Muscle of arm (tissue), 12 donors: ENCODE results near the gene CABLES1. TPM values are rescaled to one million over a fixed set of nuclear protein-coding genes. Genes with fewer than 3 reads are reported as not detected.
A peak's percentile ranks its signal among the peaks of the same experiment; 100 is the strongest.

Experiments
- DNase-seq: peaks from one replicate; pipeline ENCODE4 v3.0.0-alpha.2; 2013
- polyA plus RNA-seq, 12 donors: library from polyadenylated mRNA; unstranded; fragments of 120-200 nt; gene quantifications; one replicate each; pipeline ENCODE4 v1.2.1, GENCODE V29; 2013; ENCODE audit not compliant: insufficient read length in 12 of 12

Gene CABLES1
- polyA plus RNA-seq, 12 donors: 5.1 to 14.9 (median 8.1) TPM; not detected in 1

GRCh38 chr18:23211146-23211545 is 75.9 kb downstream of the CABLES1 start:
- no peak for DNase-seq

GRCh38 chr18:23212161-23212560 is 76.9 kb downstream of the CABLES1 start:
- no peak for DNase-seq

DNA sequence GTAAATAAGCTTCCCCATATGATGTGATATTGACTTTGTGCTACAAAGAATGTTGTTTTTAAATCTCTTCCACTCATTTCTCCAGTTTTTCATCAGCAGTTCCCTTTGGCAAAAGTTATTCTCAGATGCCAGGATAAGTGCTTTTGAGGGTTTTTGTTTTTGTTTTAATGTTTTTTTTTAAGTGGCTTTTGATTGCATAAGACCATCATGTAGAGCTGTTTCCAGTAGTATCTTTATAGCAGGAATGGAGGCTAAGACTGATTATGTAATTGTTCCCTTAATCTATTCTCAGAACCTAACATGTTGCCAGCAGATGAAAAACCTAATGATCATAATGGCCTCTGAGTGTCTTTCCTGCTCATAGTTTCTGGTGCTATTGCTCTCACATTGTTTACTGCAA is 77.9 kb downstream of the CABLES1 start:
- no peak for DNase-seq

GRCh38 chr18:23217781-23218180 is 82.5 kb downstream of the CABLES1 start:
- DNase-seq: no peak

- DNase-seq: no peak
Observed at GRCh38 chr18:23220355-23220754, 85.1 kb downstream of the CABLES1 start.

- no peak for DNase-seq
Observed at GRCh38 chr18:23223641-23224040, 88.4 kb downstream of the CABLES1 start.

GRCh38 chr18:23225503-23225902 is 90.2 kb downstream of the CABLES1 start:
- no peak for DNase-seq

- no peak for DNase-seq
Observed at GRCh38 chr18:23226391-23226790, 91.1 kb downstream of the CABLES1 start.

DNA sequence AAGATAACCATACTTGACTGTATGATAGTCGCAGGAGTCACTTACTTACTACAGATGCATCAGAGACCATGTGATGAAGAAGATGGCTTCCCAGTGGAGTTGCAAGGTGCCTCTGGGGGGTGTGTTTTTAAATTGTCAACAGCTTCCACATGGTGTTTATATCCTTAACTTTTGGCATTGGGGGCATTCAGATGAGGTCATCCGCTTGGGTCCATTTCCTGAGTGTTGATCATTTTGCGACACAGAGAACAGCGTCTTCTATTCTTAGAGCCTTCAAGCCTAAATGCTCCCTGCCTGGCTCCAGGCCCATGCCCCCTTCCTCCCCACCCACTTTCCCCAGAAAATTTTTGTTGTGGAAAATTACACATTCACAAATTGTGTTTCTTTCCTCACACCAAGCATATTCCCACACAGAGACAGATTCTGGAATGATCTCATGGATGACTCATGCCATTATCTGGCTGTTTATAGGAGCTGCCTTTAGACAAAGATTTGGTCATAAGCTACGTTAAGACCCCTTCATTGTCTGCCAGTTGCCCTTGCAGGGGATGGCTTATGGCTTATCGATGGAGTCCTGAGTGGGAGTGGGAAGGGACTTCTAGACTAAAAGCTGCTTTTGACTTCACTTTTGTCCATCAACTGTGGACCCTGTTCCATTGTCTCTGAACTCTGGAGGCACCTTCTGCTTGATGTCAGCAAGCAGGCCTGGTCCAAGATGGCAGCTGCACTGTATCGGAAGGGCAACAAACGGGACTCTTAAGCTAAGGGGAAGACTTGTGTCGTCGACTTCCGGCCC is 91.8 kb downstream of the CABLES1 start:
- no peak for DNase-seq

DNA sequence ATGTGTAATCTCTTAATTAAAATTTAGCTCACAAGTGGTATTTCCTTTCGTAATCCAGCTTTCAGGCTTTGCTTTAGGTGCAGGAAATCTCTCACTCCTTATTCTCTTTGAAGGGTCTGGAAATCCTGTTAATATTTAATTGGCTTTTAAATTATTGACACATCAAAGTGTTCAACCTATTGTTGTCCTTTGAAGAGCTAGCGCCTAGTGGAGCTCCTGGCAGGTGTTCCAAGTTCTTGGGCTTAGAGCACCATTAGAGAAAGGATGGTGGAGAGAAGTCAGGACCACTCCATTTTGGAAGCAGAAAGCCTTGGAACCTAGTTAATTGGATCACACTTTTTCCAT is 92.4 kb downstream of the CABLES1 start:
- DNase-seq: no peak

DNA sequence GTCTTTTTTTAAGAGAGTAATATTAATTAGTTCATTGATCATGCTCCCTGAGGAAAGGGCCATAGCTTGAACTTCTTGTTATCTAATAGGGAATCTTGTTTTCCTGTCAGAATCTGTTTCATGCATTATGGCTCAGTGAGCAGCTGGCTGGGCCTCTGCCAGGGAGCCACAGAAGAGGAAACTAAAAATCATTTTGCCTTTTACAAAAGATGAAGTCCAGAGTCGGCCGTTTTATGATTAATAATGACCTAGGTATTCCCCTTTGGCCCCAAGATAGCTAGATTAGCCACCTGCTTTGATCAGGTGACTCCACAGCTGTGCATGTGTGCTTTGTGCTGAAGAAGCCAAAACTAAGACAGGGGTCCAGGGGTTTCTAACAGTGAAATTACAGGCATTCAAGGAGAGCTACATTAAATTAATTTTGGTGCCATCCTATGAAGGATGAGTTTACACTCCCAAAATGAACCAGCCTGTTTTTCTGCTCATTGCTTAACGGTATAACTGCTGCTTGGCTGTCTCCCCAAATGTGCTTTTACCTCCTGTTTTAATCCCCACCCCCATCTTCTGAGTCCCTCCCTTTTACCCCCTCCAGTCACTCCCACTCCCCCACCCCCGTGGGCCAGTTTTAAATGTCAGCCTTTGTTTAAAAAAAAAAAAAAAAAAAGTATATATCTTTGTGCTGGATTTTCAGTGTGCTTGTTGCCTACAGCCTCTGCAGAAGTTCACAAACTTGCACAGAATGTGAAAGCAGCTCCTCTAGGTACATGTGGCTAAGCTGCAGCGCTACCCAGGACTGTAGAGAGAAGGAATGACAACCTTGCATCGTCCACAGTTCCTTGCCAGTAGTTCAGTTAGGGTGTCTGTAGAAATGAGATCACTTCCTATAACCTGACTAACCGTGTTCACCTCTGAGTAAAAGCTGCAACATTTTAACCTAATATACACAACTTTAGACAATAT is 93.1 kb downstream of the CABLES1 start:
- no peak for DNase-seq

DNA sequence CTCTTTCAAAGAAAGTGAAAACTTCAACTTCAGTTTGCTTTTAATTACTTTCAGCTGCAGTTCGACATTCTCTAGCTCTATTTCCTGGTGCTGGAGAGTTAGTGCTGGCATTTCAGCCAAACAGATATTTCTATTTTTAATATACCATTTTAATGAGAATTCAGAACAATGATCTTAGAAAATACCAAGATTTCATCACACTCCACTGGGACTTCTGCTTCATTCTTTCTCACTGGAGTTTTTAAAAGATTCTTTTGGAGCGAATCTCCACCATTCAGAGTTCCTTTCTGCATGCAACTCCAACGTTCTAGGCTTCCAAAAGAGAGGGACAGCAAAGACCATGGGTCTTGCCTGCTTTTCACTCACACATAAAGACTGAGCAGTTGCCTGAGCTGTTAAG is 94.2 kb downstream of the CABLES1 start:
- peak; percentile 60 for DNase-seq

GRCh38 chr18:23230686-23231085 is 95.4 kb downstream of the CABLES1 start:
- DNase-seq: no peak

DNA sequence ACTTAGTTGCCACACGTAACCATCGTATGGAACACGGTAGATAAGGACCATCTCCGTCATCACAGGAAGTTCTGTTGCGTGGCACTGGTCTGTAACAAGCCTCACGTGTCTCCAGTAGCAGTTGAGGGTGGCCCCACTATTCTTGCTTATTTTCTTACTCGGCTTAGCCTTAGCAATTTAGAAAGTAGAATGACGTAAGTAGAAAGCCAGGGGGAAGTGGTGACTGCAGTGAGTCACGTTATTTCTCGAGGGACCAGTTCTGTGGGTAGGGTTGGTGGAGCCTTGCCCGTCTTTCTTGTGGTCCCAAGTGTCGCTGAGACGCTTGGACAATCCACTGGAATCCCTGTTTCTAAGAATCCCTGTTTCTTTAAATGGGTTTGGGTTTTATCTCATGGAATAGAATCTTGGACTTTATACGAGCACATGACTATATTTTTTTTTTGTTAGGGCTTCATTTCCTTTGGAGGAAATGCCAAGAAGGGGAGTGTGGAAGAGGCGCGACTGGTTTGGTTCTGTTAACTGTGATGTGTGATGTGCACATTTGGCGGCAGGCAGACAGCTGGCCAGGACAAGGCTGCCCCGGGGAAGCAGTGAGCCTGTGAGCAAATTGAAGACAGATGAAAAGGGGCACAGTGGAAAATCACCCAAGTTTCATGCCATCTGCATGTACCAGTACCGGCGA is 96.2 kb downstream of the CABLES1 start:
- no peak for DNase-seq

GRCh38 chr18:23232331-23232730 is 97.0 kb downstream of the CABLES1 start:
- no peak for DNase-seq

GRCh38 chr18:23234619-23235018 is 99.3 kb downstream of the CABLES1 start:
- DNase-seq: no peak

DNA sequence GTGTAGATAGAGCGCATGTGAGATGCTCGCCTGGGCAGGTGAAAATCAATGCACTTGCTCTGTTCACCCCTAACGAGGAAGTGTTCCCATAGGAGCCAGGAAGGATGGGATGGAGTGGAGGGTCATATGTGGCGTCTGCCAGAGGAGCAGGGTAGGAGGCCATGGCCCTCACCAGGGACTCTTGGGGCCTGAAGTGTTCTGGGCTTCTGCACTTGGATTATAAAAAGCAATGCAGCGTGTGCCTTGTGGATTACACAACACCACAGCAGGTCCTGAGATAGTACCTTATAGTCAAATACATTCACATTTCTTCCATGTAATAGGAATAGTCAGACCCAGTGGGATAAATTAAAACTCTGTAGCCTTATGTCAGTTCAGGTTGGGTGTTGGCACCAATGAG is 100.1 kb downstream of the CABLES1 start:
- DNase-seq: no peak

DNA sequence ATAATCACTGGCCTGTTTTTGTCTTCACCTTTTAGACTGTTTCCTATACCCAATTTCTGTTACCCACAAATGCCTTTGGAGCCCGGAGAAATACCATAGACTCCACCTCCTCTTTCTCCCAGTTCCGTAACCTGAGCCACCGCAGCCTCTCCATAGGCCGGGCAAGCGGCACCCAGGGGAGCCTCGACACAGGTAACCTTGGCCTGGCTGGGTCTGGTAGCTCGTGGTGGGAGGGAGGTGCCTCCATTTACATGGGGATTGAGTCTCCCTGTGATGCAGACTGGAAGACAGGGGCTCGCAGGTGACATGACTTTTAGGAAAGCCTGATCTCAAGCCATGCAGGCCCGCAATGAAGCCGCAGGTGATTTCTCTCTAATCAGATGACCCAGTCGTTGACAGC is 100.6 kb downstream of the CABLES1 start:
- DNase-seq: no peak

DNA sequence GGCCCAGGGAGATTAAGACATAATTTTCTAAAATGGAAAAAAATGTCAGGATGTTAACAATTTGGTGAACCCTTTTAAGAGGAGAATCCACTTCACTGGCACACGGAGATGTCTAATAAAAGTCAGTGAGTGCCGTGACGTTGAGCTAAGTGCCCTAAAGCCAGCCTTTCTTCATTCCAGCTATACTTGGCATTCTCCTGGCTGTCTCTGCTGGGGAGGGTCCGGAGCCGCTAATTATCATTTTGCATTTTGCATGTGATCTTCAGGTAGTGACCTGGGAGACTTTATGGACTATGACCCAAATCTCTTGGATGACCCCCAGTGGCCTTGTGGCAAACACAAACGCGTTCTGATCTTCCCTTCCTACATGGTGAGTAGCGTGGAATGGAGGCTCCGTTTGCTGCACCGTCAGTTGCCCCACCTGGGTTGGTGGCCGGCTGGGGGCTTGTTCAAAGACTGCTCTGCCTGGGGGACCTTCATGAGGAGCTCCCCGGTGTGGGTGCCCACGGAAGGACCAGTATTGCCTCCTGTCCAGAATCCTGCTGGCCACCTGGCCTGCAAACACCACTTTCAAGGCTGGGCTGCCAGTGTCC is 101.7 kb downstream of the CABLES1 start:
- no peak for DNase-seq

DNA sequence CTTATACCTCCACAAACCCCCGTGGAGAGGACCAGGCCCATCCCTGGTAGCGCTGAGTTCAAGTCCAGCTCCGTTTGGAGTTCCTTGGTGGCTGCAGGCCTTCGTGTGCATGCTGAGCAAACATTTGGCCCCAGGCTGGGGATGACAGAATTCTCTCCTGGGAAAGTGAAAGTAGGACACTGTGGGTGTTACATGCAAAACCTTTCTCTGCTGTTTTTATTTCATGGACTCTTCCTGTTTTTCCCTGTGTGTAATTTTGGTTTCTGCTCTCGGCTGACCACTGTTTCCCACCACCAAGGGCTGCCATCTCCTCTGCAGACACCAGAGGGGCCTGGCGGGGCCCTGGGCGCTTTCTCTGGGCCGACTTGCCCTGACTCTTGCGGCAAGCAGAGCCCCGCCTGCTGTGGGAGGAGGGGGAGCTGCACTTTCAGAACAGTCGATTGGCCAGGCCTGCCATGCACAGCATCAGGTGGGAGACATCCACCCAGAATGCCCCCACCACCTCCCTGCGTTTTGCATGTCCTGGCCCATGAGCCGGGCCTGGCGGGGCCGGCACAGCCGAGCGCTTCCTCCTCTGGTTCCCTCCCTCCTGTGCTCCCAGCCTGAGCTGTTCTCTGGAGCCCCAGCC is 102.4 kb downstream of the CABLES1 start:
- no peak for DNase-seq

GRCh38 chr18:23238152-23238531 is 102.9 kb downstream of the CABLES1 start:
- DNase-seq: no peak
